ENCODE data around the gene GALR3. TPM values are rescaled to one million over a fixed set of nuclear protein-coding genes. Genes with fewer than 3 reads are reported as not detected.

GALR3 gene
- total and polyA plus RNA-seq, 12 donors = 0.03 TPM; not detected in 11

- Histone ChIP-seq H3K4me1 (peaks cover 0 to 33% (median 8%) of the 10 kb centered on the region in 9 donors), H3K27me3 (no peaks in the 10 kb centered on the region), H3K36me3 (no peaks in the 10 kb centered on the region), H3K27ac (no peak overlapping the region), H3K4me3 (no peak overlapping the region), H3K9me3 (no peaks in the 10 kb centered on the region)
- DNase-seq (no peak), ATAC-seq (peak in 1 of 8 donors; percentile 11)
- intact Hi-C loops (cut with DNase I) = no loop called here
- TF ChIP-seq CTCF (IDR thresholded peaks at IDR 0.05) = no peak
- 70 to 74% methylated on average over 18 of the region's 18 CpGs for WGBS, 2 donors
Measured at GRCh38 chr22:37782340-37783168, 40.6 kb upstream of the GALR3 start.

- no peak overlapping the region for H3K27ac ChIP-seq
- H3K4me1 ChIP-seq = peaks cover 0 to 31% (median 8%) of the 10 kb centered on the region in 9 donors
- no peak overlapping the region for H3K4me3 ChIP-seq
- no peaks in the 10 kb centered on the region for H3K27me3 ChIP-seq
- 67 to 74% methylated on average over 11 of the region's 11 CpGs for WGBS, 2 donors
- TF ChIP-seq CTCF (IDR thresholded peaks at IDR 0.05) = no peak
- H3K36me3 ChIP-seq = no peaks in the 10 kb centered on the region
- peak in 2 of 8 donors; percentile 6 to 25 for ATAC-seq
- intact Hi-C loops (cut with DNase I) = no loop called here
- no peaks in the 10 kb centered on the region for H3K9me3 ChIP-seq
- no peak for DNase-seq
Measured at GRCh38 chr22:37784829-37785495, 38.2 kb upstream of the GALR3 start.

GRCh38 chr22:37790234-37790633, 32.9 kb upstream of the GALR3 start:
- Histone ChIP-seq H3K27me3 (no peaks in the 10 kb centered on the region), H3K4me1 (peaks cover 0 to 7% (median 0%) of the 10 kb centered on the region in 9 donors), H3K9me3 (no peaks in the 10 kb centered on the region), H3K4me3 (no peak overlapping the region), H3K27ac (no peak overlapping the region), H3K36me3 (no peaks in the 10 kb centered on the region)
- DNase-seq (no peak), ATAC-seq (no peak)
- TF ChIP-seq CTCF (IDR thresholded peaks at IDR 0.05) = no peak
- 67 to 68% methylated on average over 2 of the region's 2 CpGs for WGBS, 2 donors
- intact Hi-C loops (cut with DNase I) = loop anchor here in 9 of 10 donors (5.0 to 10.0 kb wide), 5 partner anchors 33 to 165 kb away; partner anchors contain the start of gene NOL12 (in 1 of the 9)

- H3K27me3 ChIP-seq = no peaks in the 10 kb centered on the region
- 91 to 93% methylated on average over 6 of the region's 6 CpGs for WGBS, 2 donors
- H3K9me3 ChIP-seq = no peaks in the 10 kb centered on the region
- no peaks in the 10 kb centered on the region for H3K36me3 ChIP-seq
- no peak for TF ChIP-seq CTCF (IDR thresholded peaks at IDR 0.05)
- H3K27ac ChIP-seq = no peak overlapping the region
- H3K4me3 ChIP-seq = no peak overlapping the region
- H3K4me1 ChIP-seq = peaks cover 0 to 7% (median 0%) of the 10 kb centered on the region in 9 donors
- intact Hi-C loops (cut with DNase I) = loop anchor here in 9 of 10 donors (2.0 to 10.0 kb wide), 6 partner anchors 35 to 168 kb away; partner anchors contain the start of gene NOL12 (in 1 of the 9)
- no peak for ATAC-seq
- no peak for DNase-seq
Measured at GRCh38 chr22:37792494-37792893, 30.7 kb upstream of the GALR3 start.

Measured in heart right ventricle (tissue), 16 donors.